Endothelial cell of umbilical vein (primary cell): ENCODE data around the gene TREX2.

Source experiments
- CTCF ChIP-seq, 2 donors: IDR thresholded peaks; 1 replicate in 1 of 2; 2 replicates in 1 of 2; pipeline ENCODE4 v1.5.1; 2011; ENCODE audit warnings: low read length in 2 of 2, mild to moderate bottlenecking in 2 of 2, moderate library complexity in 2 of 2, control low read depth in 1 of 2, inconsistent platforms in 1 of 2, low read depth in 1 of 2; ENCODE audit not compliant: insufficient read depth in 1 of 2; ENCODE audit errors: extremely low read depth in 1 of 2
- FOS ChIP-seq: IDR thresholded peaks from 2 replicates; pipeline ENCODE4 v1.6.1; 2011; ENCODE audit warnings: mild to moderate bottlenecking, low read length, moderate library complexity, borderline replicate concordance; ENCODE audit not compliant: insufficient read depth
- JUN ChIP-seq: IDR thresholded peaks from 2 replicates; pipeline ENCODE4 v1.6.1; 2011; ENCODE audit warnings: borderline replicate concordance, low read depth; ENCODE audit not compliant: insufficient read length, insufficient read depth
- POLR2A ChIP-seq: IDR thresholded peaks from 2 replicates; pipeline ENCODE4 v1.6.1; 2012; ENCODE audit warnings: low read depth, mild to moderate bottlenecking, control low read depth, low read length
- POLR2AphosphoS5 ChIP-seq: IDR thresholded peaks from 2 replicates; pipeline ENCODE4 v1.6.1; 2012; ENCODE audit warnings: low read depth, mild to moderate bottlenecking, control low read depth, low read length, moderate library complexity; ENCODE audit not compliant: insufficient read depth

DNA sequence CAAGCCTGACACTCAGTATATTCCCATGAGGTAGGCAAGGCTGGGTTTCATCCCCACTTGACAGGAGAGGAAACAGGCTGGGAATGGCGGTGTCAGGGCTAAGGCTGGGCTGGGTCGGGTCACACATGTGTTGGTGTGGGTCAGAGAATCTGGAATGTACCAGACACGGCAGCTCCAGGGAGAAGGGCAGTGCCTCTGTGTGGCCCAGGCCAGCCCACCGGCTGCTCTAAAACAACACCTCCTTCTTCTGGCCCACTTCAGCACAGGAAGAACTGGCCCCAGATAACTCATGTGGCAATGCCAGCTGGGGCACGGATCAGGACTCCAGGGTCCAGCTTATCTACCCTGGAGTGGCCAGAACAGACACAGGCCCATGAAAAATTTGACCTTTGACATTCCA lies 18.3 kb upstream of the TREX2 start:
- TF ChIP-seq POLR2A (no peak), CTCF (IDR thresholded peaks at IDR 0.05; ENCODE audit: extremely low read depth in 1 of 2, insufficient read depth in 1 of 2, low read depth in 1 of 2, low read length in 2 of 2) (no peak), POLR2AphosphoS5 (no peak), JUN (no peak), FOS (no peak)
